HL-60 (cell line): ENCODE data around the gene EEPD1.

Source experiments
- CTCF ChIP-seq: IDR thresholded peaks from one replicate; pipeline ENCODE4 v1.5.1; 2011; ENCODE audit warnings: low read length, control low read depth, inconsistent platforms; ENCODE audit not compliant: insufficient read depth
- GABPA ChIP-seq: IDR thresholded peaks from 2 replicates; pipeline ENCODE4 v1.6.1; 2012; ENCODE audit warnings: low read depth
- REST ChIP-seq: IDR thresholded peaks from 2 replicates; pipeline ENCODE4 v1.6.1; 2012; ENCODE audit warnings: low read depth; ENCODE audit not compliant: insufficient replicate concordance

- TF ChIP-seq CTCF (no peak), REST (no peak), GABPA (no peak)
These were observed 85.1 kb downstream of the EEPD1 start for GRCh38 chr7:36238138-36238537.
